K562 (cell line): Measurements from ENCODE around the gene MUCL3. TPM values are rescaled to one million over a fixed set of nuclear protein-coding genes. Genes with fewer than 3 reads are reported as not detected.

Experiments used
- EP400 ChIP-seq: fragments of 450-650 bp; IDR thresholded peaks from 2 replicates; pipeline ENCODE4 v1.6.1; 2017; ENCODE audit warnings: antibody characterized with exemption, mild to moderate bottlenecking, moderate library complexity
- HDGF ChIP-seq: fragments of 450-650 bp; IDR thresholded peaks from 2 replicates; pipeline ENCODE4 v1.6.1; 2016
- HOMEZ ChIP-seq: fragments of 250-450 bp; sonication (Bioruptor Pico); IDR thresholded peaks from 2 replicates; pipeline ENCODE4 v1.4.0; 2020; ENCODE audit warnings: mild to moderate bottlenecking, moderate library complexity
- MEF2D ChIP-seq: conservative IDR thresholded peaks from 2 replicates; pipeline ENCODE4 v1.6.1; 2016; ENCODE audit warnings: low read depth, missing genetic modification characterization, missing compliant biosample characterization
- NFRKB ChIP-seq: fragments of 450-650 bp; IDR thresholded peaks from 2 replicates; pipeline ENCODE4 v1.6.1; 2016; ENCODE audit warnings: low read depth
- POLR2AphosphoS5 ChIP-seq: IDR thresholded peaks from 2 replicates; pipeline ENCODE4 v1.6.1; 2011; ENCODE audit warnings: mild to moderate bottlenecking, low read depth, low read length, moderate library complexity; ENCODE audit not compliant: control insufficient read depth, insufficient read depth
- PTBP1 ChIP-seq: fragments of 200-400 bp; formaldehyde crosslinking; IDR thresholded peaks from 2 replicates; pipeline ENCODE4 v1.6.1; 2017; ENCODE audit warnings: low read depth, low read length
- TEAD2 ChIP-seq: fragments of 450-650 bp; IDR thresholded peaks from 2 replicates; pipeline ENCODE4 v1.6.1; 2016; ENCODE audit warnings: missing genetic modification characterization, control low read depth, missing compliant biosample characterization
- ZBTB49 ChIP-seq: sonication (generic); formaldehyde crosslinking; IDR thresholded peaks from 2 replicates; pipeline ENCODE4 v1.8.0; 2022; ENCODE audit warnings: missing genetic modification reagents, mild to moderate bottlenecking, borderline replicate concordance
- ZNF830 ChIP-seq: fragments of 250-450 bp; sonication (Bioruptor Pico); IDR thresholded peaks from 2 replicates; pipeline ENCODE4 v1.5.0; 2021; ENCODE audit warnings: mild to moderate bottlenecking
- polyA plus RNA-seq, 8 experiments: library from polyadenylated mRNA; depleted of rRNA in 4 of 8; stranded (reverse) in 5 of 8; unstranded in 3 of 8; fragments of >200 nt; fragmentation: Nextera tagmentation in 2 of 8; fragmentation: Illumina TruSeq in 1 of 8; extraction: Ambion mirVana in 2 of 8; extraction: Trizol in 1 of 8; gene quantifications; 2 replicates each; pipeline versions ENCODE4 v1.2.1 to v1.2.3, GENCODE V29; 2011 to 2014; ENCODE audit warnings: inconsistent platforms in 1 of 8, missing spikeins in 1 of 8
- total RNA-seq, 7 experiments: library from RNA; depleted of rRNA in 6 of 7; stranded (reverse); fragments of >200 nt in 6 of 7; fragmentation: Illumina TruSeq in 2 of 7; extraction: Trizol in 2 of 7; gene quantifications; 2 replicates each; pipeline versions ENCODE4 v1.2.1 to v1.2.3, GENCODE V29; 2011 to 2021; ENCODE audit warnings: low replicate concordance in 1 of 7
- TF ChIP-seq, protein P1 (sequence below), 3 experiments: fragments of 200-800 bp in 1 of 3; fragments of 250-450 bp in 1 of 3; fragments of 450-650 bp in 1 of 3; sonication (Bioruptor Pico) in 1 of 3; sonication (Bioruptor generic) in 1 of 3; formaldehyde crosslinking in 1 of 3; IDR thresholded peaks; 2 replicates each; pipeline versions ENCODE4 v1.6.1 to v1.8.0; 2016 to 2022; ENCODE audit warnings: mild to moderate bottlenecking in 2 of 3, missing genetic modification characterization in 2 of 3, missing compliant biosample characterization in 1 of 3, moderate library complexity in 1 of 3
- TF ChIP-seq, protein P2 (sequence below): fragments of 450-650 bp; IDR thresholded peaks from 2 replicates; pipeline ENCODE4 v1.7.1; 2018; ENCODE audit warnings: mild to moderate bottlenecking, low read depth; ENCODE audit not compliant: partially characterized antibody
- TF ChIP-seq, protein P3 (sequence below): sonication (generic); formaldehyde crosslinking; IDR thresholded peaks from 2 replicates; pipeline ENCODE4 v1.8.1; 2023; ENCODE audit warnings: mild to moderate bottlenecking, missing genetic modification reagents, moderate library complexity

The MUCL3 gene
- total and polyA plus RNA-seq, 9 of the 15 experiments (the other 6 are each of a cell fraction or from before 2014, with no cell fraction given), result 0.07 TPM; not detected in 8

GRCh38 chr6:30907758-30908591, 32.8 kb upstream of the MUCL3 start, which contains the start of gene GTF2H4 (continued):
- TF ChIP-seq, protein P1, sequence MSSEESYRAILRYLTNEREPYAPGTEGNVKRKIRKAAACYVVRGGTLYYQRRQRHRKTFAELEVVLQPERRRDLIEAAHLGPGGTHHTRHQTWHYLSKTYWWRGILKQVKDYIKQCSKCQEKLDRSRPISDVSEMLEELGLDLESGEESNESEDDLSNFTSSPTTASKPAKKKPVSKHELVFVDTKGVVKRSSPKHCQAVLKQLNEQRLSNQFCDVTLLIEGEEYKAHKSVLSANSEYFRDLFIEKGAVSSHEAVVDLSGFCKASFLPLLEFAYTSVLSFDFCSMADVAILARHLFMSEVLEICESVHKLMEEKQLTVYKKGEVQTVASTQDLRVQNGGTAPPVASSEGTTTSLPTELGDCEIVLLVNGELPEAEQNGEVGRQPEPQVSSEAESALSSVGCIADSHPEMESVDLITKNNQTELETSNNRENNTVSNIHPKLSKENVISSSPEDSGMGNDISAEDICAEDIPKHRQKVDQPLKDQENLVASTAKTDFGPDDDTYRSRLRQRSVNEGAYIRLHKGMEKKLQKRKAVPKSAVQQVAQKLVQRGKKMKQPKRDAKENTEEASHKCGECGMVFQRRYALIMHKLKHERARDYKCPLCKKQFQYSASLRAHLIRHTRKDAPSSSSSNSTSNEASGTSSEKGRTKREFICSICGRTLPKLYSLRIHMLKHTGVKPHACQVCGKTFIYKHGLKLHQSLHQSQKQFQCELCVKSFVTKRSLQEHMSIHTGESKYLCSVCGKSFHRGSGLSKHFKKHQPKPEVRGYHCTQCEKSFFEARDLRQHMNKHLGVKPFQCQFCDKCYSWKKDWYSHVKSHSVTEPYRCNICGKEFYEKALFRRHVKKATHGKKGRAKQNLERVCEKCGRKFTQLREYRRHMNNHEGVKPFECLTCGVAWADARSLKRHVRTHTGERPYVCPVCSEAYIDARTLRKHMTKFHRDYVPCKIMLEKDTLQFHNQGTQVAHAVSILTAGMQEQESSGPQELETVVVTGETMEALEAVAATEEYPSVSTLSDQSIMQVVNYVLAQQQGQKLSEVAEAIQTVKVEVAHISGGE (CRISPR knock-in tag; IDR thresholded peaks at IDR 0.05), result peak; percentile 97 to 99 (median 99)
- TF ChIP-seq ZNF830 (CRISPR knock-in tag) (0 out of 2 replicates have a peak, but pooled peaks have one; percentile 7), PTBP1 (peak; percentile 98), ZBTB49 (CRISPR knock-in tag) (0 out of 2 replicates have a peak, but pooled peaks have one; percentile 55), TEAD2 (tag) (no peak), POLR2AphosphoS5 (peak; percentile 15; the same call in 1 of the 2 replicates), EP400 (peak; percentile 95), HOMEZ (no peak), NFRKB (peak; percentile 97), MEF2D (tag) (peak; percentile 82), HDGF (peak; percentile 100)
- TF ChIP-seq, protein P2, sequence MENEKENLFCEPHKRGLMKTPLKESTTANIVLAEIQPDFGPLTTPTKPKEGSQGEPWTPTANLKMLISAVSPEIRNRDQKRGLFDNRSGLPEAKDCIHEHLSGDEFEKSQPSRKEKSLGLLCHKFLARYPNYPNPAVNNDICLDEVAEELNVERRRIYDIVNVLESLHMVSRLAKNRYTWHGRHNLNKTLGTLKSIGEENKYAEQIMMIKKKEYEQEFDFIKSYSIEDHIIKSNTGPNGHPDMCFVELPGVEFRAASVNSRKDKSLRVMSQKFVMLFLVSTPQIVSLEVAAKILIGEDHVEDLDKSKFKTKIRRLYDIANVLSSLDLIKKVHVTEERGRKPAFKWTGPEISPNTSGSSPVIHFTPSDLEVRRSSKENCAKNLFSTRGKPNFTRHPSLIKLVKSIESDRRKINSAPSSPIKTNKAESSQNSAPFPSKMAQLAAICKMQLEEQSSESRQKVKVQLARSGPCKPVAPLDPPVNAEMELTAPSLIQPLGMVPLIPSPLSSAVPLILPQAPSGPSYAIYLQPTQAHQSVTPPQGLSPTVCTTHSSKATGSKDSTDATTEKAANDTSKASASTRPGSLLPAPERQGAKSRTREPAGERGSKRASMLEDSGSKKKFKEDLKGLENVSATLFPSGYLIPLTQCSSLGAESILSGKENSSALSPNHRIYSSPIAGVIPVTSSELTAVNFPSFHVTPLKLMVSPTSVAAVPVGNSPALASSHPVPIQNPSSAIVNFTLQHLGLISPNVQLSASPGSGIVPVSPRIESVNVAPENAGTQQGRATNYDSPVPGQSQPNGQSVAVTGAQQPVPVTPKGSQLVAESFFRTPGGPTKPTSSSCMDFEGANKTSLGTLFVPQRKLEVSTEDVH, result peak; percentile 87
- TF ChIP-seq, protein P3, sequence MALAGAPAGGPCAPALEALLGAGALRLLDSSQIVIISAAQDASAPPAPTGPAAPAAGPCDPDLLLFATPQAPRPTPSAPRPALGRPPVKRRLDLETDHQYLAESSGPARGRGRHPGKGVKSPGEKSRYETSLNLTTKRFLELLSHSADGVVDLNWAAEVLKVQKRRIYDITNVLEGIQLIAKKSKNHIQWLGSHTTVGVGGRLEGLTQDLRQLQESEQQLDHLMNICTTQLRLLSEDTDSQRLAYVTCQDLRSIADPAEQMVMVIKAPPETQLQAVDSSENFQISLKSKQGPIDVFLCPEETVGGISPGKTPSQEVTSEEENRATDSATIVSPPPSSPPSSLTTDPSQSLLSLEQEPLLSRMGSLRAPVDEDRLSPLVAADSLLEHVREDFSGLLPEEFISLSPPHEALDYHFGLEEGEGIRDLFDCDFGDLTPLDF (CRISPR knock-in tag), result peak; percentile 75; the same call in 1 of the 2 replicates
